Heart left ventricle (tissue), 13 donors: ENCODE measurements around the gene RCVRN.

ENCODE experiments used
- POLR2A ChIP-seq, 2 donors: fragments of 450-650 bp; IDR thresholded peaks; one replicate each; pipeline ENCODE4 v1.6.1; 2017; ENCODE audit warnings: antibody characterized with exemption in 2 of 2, mild to moderate bottlenecking in 2 of 2, moderate library complexity in 2 of 2
- TF ChIP-seq, protein P1 (sequence below), 12 donors: fragments of 200-600 bp; sonication (generic) in 4 of 12; IDR thresholded peaks; one replicate each; pipeline versions ENCODE4 v1.5.0 to v1.8.0; 2018 to 2022; ENCODE audit warnings: antibody characterized with exemption in 12 of 12, mild to moderate bottlenecking in 5 of 12
- donor health status: ischemic (EF 13 %, LVEDD 7.1; RV severe dilation, severe dysfunction).
- donor health status: DM: no; HTN: yes; CAD: no.
- donor health status: DM: no; HTN: no; CAD: no.
- donor health status: ischemic (EF 25% LVEDD 6.9; RV normal size, moderate dysfunction).
- donor health status: ischemic (EF 25% LVEDD 5.7; RV mildly dilated, moderate dysfunction).
- donor health status: ischemic (EF 35%, LVEDD 5.7; RV mildly dilated, moderate dysfunction).
- donor health status: nonischemic (EF 11% LVEDD 7.7; RV severe dilation, severe dysfunction).
- donor health status: DM: yes; HTN: yes; CAD: no.
- donor health status: PGD.
- donor health status: ischemic (EF 29% LVEDD 5.4; RV normal size, mild dysfunction).
- donor health status: nonischemic (EF 23%, LVEDD 6.1; RV moderate dilation, normal function).

DNA sequence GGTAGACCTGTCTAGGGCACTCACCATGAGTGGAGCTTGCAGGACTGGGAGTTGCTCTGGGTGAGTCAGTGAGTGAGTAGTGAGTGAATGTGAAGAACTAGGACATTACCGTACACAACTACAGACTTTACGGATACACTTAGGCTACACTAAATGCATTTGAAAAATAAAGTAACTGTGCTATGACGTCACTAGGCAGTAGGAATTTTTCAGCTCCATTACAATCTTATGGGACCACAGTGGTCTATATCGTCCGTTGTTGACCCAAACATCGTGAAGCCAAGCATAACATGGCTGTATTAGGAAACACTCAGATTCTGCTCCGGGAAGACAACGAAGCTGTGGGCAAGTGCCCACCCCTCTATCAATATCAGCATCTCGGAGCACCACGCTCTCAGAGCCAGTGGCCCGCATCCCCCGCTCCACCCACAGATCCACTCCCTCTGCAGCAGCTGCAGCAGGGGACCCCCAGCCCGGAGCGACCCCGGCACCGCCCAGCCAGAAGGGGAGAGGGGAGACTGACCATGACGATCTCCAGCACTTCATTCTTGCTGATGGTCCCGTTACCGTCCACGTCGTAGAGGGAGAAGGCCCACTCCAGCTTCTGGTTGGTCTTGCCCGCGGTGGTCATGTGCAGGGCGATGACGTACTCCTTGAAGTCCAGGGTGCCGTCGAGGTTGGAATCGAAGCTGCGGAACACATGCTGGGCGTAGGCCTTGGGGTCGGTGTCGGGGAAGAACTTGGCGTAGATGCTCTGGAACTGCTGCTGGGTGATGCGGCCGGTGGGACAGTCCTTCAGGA is 594 bp downstream of the RCVRN start:
- TF ChIP-seq, protein P1, sequence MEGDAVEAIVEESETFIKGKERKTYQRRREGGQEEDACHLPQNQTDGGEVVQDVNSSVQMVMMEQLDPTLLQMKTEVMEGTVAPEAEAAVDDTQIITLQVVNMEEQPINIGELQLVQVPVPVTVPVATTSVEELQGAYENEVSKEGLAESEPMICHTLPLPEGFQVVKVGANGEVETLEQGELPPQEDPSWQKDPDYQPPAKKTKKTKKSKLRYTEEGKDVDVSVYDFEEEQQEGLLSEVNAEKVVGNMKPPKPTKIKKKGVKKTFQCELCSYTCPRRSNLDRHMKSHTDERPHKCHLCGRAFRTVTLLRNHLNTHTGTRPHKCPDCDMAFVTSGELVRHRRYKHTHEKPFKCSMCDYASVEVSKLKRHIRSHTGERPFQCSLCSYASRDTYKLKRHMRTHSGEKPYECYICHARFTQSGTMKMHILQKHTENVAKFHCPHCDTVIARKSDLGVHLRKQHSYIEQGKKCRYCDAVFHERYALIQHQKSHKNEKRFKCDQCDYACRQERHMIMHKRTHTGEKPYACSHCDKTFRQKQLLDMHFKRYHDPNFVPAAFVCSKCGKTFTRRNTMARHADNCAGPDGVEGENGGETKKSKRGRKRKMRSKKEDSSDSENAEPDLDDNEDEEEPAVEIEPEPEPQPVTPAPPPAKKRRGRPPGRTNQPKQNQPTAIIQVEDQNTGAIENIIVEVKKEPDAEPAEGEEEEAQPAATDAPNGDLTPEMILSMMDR (IDR thresholded peaks at IDR 0.05): no peak
- no peak for TF ChIP-seq POLR2A (IDR thresholded peaks at IDR 0.05)
